Activated CD4-positive, CD25-positive, alpha-beta regulatory T cell treated with anti-CD3 and anti-CD28 coated beads, Interleukin-2, amount 50 U/mL, for 16 hours (primary cell): ENCODE measurements around the gene IMMP2L.

Source experiments
- DNase-seq: peaks from one replicate; pipeline ENCODE4 v3.0.0-alpha.2; 2020; ENCODE audit warnings: low read depth, low spot score

IMMP2L gene

DNA sequence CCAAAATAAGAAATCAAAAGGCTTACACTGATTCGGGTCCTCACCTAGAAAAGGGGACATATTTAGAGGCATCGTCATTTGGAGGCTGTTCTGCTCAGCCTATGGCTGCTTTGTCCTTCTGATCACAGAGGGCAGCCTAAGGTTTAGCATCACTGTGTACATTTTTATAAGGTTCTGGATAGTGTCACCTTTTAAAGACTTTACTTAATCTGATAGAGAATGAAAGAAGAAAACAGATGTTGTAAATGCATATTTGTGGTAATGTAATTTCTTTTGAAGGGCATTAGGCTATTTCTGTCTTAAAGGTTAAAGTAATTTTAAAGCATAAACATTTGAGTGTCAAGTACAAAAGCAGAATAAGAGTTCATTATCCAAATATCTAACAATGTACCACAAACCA is 916.7 kb downstream of the IMMP2L start:
- DNase-seq: no peak

DNA sequence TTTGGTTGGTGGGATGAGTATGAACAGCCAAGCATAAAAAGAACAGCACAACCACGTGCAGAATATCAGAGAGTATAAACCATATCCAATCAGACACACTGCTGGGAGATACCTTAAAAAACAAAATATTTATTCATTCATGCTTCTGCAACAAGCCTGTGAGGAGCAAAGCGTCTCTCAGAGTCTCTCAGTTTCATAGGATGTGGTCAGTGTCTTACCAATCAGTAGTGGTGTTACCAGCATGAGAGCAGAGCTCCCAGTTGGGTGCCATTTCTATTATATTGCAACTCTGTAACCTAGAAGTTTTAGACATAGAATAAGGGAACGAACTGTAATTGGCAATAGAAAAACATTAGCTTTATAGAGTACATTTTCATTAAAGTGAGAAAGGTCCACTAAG is 917.2 kb downstream of the IMMP2L start:
- no peak for DNase-seq

DNA sequence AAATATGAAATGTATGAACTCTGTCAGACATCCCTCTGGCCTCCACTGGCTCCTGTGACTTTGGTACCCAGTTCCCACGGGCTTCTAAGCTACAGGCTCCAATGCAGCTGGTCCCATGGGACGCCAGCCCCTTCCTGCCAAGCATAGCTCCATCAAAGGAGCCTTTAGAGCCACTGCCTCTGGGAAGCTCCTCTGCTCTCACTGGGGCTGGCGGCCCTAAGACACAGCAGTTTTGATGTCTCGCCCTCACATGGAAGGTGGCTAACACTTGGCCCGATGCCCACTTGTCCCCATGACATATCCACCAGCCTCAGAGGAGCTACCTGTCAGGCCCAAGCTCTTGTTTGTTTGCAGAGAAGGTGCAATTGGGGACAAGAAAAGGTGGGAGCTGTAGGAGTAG is 925.0 kb downstream of the IMMP2L start:
- DNase-seq: no peak

DNA sequence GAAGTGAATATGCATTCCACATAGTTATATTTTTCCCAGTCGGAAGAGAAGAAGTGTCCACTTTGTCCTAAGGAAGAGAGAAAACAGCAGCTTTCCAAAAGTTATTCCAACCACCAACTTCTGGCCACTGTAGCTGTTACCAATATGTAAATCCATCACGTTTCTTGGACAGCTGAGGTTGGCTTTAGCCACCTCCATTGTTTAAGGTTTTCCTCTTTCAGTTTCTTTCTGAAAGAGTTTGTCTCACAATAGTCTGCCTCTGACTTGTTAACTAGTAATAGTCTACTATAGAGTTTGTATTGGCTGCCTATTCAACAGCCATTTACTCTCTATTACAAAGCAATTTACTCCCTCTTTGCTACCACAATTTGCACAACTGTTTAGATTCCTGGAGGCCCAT is 929.0 kb downstream of the IMMP2L start:
- no peak for DNase-seq

DNA sequence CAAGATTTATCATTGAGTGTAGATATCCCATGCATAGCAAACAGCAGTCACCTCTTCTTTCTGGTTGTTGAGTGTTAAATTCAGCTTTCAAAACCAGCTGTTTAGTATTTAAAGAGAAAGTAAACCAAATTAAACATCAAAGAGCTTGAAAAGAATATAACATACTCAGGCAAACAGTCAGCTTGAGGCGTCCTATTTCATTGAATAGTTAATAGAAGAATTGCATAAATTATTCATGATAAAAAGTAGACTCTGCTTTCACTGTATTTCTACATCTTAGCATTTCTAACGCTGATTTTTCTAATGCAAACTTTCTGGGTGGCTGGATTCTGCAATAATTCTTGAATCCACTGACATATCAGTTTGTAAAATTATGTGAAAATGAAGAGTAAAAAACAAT is 935.9 kb downstream of the IMMP2L start:
- DNase-seq: no peak

DNA sequence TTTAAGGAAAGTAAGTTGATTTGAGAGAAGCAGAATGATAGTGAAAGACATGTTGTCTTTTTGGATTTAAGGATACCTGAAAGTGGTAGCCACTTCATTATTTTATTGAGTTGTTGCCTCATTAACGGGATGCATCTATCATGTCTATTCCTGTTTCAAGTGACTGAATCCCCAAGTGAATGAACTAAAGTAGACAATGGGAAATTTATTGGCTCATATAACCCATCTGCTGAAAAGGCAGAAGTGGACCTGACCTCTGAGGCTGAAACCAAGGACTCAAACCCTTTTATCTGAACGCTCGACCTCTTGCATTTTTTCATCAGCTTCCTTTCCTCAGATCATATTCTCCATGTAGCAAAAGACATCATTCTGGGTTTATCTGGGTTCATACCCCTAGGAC is 937.0 kb downstream of the IMMP2L start:
- DNase-seq: no peak

DNA sequence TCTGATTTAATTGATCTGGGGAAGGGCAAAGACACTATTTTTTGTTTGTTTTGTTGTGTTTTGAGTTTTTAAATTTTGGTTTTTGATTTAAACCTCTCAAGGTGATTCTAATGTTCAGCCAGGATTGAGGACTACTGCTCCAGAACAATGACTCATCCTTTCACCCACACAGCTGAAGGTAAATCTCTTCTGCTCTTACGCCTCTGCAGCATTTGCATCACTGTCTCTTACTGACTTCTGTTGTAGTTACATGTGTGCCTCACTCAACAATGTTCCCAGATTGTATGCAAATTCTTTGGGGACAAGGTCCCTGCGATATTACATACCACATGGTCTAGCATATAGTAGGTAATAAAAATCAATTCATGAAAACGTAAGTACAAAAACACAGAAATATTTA is 938.9 kb downstream of the IMMP2L start:
- no peak for DNase-seq

DNA sequence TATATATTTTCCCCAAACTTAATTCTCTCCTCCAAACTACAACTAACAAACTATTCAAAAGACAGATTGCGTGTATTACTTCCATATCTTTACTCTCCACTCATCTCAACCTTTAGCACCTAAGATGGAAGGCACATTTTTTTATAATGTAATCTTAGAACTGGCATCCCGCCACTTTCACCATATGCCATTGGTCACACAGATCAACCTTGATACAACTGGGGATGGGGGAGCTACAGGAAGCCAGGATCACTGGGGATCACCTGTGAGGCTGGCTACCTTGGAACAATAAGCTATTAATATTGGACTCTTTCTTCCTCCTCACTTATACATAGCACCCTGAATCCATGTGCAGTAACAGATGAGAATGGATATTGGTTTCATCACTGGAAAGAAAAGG is 941.0 kb downstream of the IMMP2L start:
- DNase-seq: no peak

DNA sequence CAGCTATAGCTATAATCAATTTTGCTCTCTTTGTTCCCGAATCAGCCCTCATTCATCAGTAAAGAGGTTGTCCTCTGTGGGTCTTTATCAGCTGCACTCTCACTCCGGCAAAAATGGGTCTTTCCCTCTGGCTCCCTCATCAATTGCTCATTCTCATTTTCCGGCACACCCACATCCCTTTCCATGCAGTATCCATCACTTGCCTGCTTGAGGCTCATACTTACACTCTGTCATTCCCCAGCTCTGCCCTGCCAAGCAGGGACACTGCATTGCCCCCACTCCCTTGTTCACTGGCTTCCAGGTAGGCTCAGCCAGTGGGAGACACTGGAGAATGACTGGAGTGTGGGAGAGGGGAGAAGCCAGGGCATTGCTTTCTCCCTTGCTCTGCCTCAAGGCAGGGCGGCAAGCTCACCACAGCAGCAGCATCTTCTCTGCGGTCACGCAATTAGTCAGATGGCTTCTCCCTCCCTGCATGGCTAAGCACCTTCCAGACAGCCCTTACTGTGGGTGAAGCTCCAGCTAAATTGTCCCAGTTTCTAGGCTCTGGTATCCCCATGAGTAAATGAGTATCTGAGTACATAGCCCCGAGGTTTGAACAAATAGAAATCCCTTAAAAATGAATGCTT is 942.1 kb downstream of the IMMP2L start:
- no peak for DNase-seq
